ENCODE data around the gene NRG2.

Gene NRG2

GRCh38 chr5:139946440-139946839 is 96.7 kb downstream of the NRG2 start:
- DNase-seq (ENCODE audit: low spot score) = no peak

GRCh38 chr5:139946006-139946405 is 97.1 kb downstream of the NRG2 start:
- no peak for DNase-seq (ENCODE audit: low spot score)

- no peak for DNase-seq (ENCODE audit: low spot score)
Measured at GRCh38 chr5:139942243-139942642, 100.9 kb downstream of the NRG2 start.

- DNase-seq (ENCODE audit: low spot score) = no peak
Measured at GRCh38 chr5:139930406-139930805, 112.7 kb downstream of the NRG2 start.

- no peak for DNase-seq (ENCODE audit: low spot score)
Measured at GRCh38 chr5:139926797-139927503, 116.1 kb downstream of the NRG2 start.

- DNase-seq (ENCODE audit: low spot score) = no peak
Measured at GRCh38 chr5:139925650-139926640, 117.2 kb downstream of the NRG2 start.

GRCh38 chr5:139925216-139925562 is 117.9 kb downstream of the NRG2 start:
- no peak for DNase-seq (ENCODE audit: low spot score)

- DNase-seq (ENCODE audit: low spot score) = no peak
Measured at GRCh38 chr5:139924294-139925215, 118.5 kb downstream of the NRG2 start.

- no peak for DNase-seq (ENCODE audit: low spot score)
Measured at GRCh38 chr5:139919308-139919707, 123.8 kb downstream of the NRG2 start.

- DNase-seq (ENCODE audit: low spot score) = no peak
Measured at GRCh38 chr5:139915834-139916233, 127.3 kb downstream of the NRG2 start.

- no peak for DNase-seq (ENCODE audit: low spot score)
Measured at GRCh38 chr5:139915266-139915665, 127.8 kb downstream of the NRG2 start.

GRCh38 chr5:139914218-139914807 is 128.8 kb downstream of the NRG2 start:
- DNase-seq (ENCODE audit: low spot score) = no peak

- DNase-seq (ENCODE audit: low spot score) = no peak
Measured at GRCh38 chr5:139912804-139913203, 130.3 kb downstream of the NRG2 start.

- DNase-seq (ENCODE audit: low spot score) = no peak
Measured at GRCh38 chr5:139912158-139912557, 130.9 kb downstream of the NRG2 start.

GRCh38 chr5:139911425-139912120 is 131.5 kb downstream of the NRG2 start:
- no peak for DNase-seq (ENCODE audit: low spot score)

- no peak for DNase-seq (ENCODE audit: low spot score)
Measured at GRCh38 chr5:139910901-139911300, 132.2 kb downstream of the NRG2 start.

- DNase-seq (ENCODE audit: low spot score) = no peak
Measured at GRCh38 chr5:139910036-139910435, 133.1 kb downstream of the NRG2 start.

GRCh38 chr5:139908749-139909148 is 134.3 kb downstream of the NRG2 start:
- DNase-seq (ENCODE audit: low spot score) = no peak

- no peak for DNase-seq (ENCODE audit: low spot score)
Measured at GRCh38 chr5:139906661-139907060, 136.4 kb downstream of the NRG2 start.

- no peak for DNase-seq (ENCODE audit: low spot score)
Measured at GRCh38 chr5:139904816-139905661, 138.1 kb downstream of the NRG2 start.

- no peak for DNase-seq (ENCODE audit: low spot score)
Measured at GRCh38 chr5:139904566-139904815, 138.6 kb downstream of the NRG2 start.
